ENCODE results near the gene GUCA1A. TPM values are rescaled to one million over a fixed set of nuclear protein-coding genes. Genes with fewer than 3 reads are reported as not detected.
A peak's percentile ranks its signal among the peaks of the same experiment; 100 is the strongest.
"Not testable (repeated sequence)": the region's sequence is repeated elsewhere in the genome, so short reads cannot be mapped to it uniquely, and the experiment has no call there.

GUCA1A gene
- polyA plus RNA-seq, 4 donors: 0.19 to 0.29 TPM; not detected in 2

DNA sequence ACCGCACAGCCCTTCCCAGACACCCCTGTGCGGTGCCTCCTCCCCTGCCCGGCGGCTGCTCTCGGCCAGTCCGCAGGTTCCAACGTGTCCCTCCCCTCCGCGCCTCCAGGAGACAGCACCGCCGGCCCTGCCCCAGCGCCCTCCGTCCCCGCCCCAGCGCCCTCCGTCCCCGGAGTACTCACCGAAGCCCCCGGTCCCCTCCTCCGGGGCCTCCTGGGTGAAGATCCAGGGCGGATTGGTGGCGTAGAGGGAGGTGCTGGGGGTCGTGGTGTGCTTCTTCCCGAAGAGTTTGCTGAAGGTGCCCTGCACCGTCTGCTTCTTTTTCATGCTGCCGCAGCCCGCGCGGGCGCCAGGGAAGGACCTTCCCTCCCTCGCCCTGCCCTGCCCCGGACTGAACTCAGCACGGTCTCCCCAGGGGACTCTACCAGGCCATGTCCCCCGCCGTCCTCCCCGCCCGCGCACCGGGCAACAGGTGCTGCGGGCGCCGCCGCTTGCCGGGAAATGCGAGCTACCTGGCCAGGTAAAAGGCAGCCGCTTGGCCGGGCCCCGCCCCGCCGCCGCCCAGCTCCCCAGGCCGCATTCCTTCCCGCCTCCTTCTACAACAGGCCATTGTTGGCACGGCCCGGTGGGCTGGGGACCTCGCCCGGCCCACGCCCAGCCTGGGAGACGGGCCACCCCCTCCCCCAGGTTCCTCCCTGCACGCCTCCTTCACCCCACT lies 30.9 kb upstream of the GUCA1A start, which contains the start of gene C6orf132:
Gene C6orf132 (minus strand): TSS at position 503 of the 718 bp plus-strand sequence. CDS start 176 bp downstream, at position 327.
- DNase-seq (ENCODE audit: low read depth in 4 of 4, low spot score in 3 of 4): no peak

DNA sequence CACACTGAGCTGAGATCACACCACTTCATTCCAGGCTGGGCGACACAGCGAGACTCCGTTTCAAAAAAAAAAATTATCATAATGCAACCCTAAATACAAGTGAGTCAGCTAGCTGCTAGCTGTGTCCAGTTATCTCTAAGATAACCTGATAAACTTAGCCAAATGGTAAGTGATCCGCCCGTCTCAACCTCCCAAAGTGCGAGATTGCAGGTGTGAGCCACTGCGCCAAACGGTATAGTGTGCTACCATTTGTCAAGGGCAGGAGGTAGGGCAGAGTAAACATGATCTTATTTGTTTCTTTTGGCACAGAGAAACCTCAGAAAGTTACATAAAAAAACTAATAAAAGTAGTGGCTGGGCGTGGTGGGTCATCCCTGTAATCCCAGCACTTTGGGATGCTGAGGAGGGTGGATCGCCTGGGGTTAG lies 26.0 kb upstream of the GUCA1A start:
- no peak for DNase-seq (ENCODE audit: low read depth in 4 of 4, low spot score in 3 of 4)

DNA sequence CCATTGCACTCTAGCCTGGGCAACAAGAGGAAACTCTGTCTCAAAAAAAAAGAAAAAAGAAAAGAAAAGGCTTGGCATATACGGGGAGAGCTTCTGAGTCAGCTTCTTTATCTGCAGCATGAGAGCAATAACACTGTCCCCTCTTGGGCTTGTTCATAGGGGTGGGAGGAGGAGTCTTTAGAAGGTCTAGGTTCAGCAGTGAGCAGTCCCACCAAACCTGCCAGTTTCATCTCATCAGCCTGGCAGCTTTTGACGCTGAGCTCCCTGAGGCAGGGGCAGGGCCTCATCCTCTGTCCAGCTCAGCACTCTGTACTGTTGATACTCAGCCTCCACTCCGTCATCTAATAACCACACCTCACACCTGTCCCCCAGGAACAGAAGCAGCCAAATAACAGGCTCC lies 25.1 kb upstream of the GUCA1A start:
- DNase-seq (ENCODE audit: low read depth in 4 of 4, low spot score in 3 of 4): no peak

DNA sequence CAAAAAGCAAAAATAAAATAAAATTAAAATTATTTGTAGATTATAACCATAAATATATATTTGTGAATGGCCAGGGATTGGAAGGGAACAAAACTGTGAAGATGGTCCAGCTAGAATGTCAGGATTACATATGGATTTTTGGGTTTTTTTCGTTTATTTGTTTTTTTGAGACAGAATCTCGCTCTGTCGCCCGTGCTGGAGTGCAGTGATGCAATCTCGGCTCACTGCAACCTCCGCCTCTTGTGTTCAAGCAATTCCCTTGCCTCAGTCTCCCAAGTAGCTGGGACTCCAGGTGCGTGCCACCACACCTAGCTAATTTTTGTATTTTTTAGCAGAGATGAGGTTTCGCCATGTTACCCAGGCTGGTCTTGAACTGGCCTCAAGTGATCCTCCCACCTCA lies 22.9 kb upstream of the GUCA1A start:
- DNase-seq (ENCODE audit: low read depth in 4 of 4, low spot score in 3 of 4): no peak

DNA sequence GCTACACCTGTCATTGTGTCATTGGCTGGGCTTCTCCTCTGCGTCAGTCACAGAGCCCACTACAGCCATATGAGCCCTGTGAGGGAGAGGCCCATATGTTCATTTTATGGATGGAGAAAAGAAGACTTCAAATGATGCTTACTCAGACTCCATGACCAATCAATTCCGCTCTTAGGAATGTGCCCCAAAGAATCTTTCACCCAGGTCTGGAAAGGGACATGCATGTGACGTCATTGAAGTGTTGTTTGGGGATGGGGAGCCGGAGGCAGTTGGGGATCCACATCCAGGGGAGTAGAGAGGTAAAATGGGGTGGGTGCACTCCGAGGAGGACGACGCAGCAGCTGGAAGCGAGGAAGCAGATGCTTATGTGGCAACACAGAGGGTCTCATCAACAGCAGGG lies 21.1 kb upstream of the GUCA1A start:
- DNase-seq (ENCODE audit: low read depth in 4 of 4, low spot score in 3 of 4): no peak

DNA sequence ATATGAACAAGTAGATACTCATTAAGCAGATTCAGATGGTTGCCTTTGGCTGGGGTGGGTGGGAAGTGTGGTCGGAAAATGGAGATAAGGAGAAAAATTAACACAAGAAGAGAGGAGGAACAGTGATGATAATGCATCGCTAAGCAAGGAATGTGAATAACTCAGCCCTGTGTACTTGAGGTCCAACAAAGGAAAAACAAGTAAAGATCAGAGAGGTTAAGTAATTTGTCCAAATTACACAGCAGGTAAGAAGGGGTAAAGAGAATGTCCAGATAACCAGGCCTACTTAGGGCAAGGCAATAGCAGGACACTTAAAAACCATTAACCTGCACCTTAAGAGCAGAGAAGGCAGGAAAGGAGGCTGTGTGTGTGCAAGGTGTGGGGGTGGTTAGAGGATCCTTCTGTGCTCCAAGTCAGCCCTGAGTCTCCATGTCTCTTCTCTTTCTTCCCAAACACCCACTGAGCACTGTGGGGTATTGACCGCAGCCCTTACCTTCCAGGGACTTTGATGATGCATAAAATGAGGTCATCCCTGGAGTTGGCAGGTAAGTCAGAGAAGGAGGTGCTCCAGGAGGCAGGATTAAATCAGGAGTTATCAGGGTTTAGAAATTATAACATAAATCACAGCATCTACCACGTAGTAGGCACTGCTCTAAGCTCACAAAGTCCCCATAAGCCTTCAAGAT lies 20.5 kb upstream of the GUCA1A start:
- DNase-seq (ENCODE audit: low read depth in 4 of 4, low spot score in 3 of 4): not testable (repeated sequence)

DNA sequence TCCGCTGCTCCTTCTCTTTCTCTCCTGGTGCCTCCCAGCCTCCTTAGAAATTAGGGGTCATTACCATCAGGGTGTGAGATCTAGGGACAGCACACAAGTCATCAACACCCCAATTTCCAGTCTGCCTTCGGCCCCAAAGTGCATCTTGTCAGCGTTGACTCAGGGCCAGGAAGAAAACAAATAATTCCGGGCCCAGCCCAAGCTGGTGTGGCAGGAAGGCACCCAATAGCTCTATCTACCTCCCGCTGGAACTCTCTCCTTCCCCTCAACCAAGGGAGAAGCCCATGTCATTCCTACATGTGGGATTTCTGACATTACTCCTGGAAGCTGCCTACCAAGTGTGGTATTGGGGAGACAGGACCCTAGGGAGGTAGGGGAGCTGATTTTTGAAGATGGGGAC lies 19.2 kb upstream of the GUCA1A start:
- no peak for DNase-seq (ENCODE audit: low read depth in 4 of 4, low spot score in 3 of 4)

DNA sequence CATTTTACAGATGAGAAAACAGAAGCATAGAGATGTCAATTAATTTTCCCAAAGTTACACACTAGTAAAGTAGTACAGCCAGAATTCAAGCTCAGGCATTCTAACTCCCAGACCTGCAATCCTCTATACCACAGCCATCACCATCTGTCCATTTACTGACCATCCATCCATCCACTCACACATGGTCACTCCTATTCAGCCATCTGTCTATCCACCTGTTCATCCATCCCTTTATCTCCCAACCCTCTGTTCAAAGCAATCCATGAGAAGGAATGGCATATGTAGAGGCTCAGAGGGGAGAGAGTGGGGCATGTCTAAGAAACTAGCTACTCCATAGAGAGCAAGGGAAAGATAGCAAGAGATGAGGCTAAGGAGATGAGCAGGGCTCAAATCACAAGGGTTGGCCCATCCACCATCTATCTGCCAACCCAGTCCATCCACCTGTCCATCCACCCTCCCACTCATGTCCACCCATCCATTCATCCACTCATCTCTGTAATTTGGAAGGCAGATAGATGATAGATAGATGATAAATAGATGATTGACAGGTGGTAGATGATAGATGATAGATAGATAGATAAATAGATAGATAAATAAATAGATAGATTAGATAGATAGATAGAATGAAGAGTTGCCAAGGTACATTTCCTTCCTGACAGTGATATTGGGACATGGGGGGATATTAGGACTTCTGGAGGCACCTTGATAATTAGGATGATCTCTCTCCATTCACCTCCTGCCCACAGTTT lies 18.5 kb upstream of the GUCA1A start:
- DNase-seq (ENCODE audit: low read depth in 4 of 4, low spot score in 3 of 4): no peak

DNA sequence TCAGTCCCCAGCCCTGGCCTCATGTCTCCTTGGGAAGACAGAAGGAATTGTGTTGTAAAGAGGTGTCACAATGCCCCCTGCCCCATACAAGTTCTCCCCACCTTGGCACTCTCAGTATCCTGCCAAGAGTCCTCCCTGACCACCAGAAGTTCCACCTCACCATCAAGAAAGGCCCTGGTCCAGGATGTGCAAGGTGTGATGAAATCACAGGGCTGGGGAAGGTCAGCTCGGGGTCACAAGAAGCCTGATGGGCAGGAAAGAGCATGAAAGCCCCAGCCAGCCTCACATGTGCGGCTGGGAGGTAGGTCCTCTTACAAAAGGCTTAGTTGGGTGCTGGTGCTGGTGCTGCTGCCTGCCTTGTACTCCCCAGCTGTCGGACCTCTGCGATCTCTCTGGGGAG lies 17.9 kb upstream of the GUCA1A start:
- DNase-seq (ENCODE audit: low read depth in 4 of 4, low spot score in 3 of 4): no peak

DNA sequence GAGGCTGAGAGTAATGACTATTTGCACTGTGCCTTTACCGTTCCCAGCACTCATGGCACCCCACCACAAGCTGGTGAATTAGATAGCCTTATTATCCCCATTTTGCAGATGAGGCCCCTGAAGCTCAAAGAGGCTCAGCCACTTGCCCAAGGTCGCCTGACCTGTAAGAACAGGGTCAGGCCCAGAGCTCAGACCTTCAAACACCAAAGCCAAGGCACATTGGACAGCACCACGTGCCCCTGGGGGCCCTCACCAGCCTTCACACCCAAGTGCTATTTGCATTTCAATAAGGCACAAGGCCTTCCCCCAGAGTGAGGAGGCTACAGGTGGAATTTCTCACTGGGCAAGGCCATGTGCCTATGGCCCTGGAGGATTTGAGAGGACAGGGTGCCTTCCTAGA lies 16.5 kb upstream of the GUCA1A start:
- no peak for DNase-seq (ENCODE audit: low read depth in 4 of 4, low spot score in 3 of 4)

DNA sequence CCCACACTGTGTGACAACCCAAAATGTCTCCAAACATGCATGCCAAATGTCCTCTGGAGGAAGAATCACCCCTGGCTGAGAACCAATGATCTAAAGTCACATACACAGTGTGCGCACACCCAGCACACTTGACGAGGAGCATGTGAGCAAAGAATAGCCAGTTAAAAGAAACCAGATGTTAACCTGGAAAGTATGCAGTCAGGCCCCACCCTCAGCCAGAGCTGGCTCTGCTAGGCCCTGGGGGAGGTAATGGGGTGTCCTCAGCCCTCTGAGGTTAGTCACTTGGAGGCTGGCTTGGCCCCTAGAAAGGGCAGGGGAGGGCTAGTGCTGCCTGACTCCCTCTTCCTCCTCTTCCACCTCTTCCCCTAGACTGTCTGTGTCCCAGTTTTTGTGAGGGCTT lies 15.2 kb upstream of the GUCA1A start:
- DNase-seq (ENCODE audit: low read depth in 4 of 4, low spot score in 3 of 4): no peak

DNA sequence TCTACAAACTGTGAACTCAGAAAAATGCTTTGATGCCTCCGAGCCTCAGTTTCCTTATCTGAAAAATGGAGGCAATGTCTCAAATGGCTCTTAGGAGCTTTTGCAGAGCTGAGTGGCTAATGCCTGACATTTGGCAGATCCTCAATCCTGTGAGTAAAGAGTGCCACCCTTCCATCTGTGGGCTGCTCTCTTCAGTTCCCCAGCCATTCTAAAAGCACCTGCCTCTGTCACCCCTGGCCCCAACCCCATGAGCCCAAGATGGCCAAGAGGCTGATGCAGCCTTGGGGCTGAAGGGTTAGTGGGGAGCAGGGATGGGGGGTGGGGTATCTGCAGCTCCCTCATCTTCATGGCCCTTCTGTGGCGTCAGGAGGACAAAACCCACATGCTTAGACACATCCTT lies 14.5 kb upstream of the GUCA1A start:
- no peak for DNase-seq (ENCODE audit: low read depth in 4 of 4, low spot score in 3 of 4)

DNA sequence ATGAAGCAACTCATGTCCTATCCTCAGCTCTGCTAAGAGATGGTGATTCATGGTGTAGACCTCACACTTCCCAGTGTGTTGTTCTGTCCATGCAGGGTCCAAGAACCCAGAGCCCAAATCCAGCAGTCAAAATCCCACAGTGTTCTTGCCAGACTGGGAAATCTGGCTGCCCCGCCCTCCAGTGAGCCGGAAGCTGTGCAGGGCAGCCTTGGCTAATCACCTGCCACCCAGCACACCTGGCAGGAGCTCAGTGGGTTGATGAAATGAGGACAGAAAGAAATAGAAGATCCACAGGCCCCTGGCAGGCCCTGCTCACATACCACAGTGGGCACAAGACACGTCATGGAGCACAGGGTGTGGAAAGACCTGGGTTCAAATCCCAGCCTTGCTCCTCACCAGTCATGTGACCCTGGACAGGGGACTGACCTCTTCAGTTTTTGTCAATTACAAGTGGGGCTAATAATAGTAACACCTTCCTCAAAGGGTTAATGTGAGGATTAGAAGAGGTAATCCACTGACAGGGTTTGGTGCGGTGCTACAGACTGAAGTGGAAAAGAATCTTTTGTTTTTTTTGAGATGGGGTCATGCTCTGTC lies 13.6 kb upstream of the GUCA1A start:
- DNase-seq (ENCODE audit: low read depth in 4 of 4, low spot score in 3 of 4): no peak

DNA sequence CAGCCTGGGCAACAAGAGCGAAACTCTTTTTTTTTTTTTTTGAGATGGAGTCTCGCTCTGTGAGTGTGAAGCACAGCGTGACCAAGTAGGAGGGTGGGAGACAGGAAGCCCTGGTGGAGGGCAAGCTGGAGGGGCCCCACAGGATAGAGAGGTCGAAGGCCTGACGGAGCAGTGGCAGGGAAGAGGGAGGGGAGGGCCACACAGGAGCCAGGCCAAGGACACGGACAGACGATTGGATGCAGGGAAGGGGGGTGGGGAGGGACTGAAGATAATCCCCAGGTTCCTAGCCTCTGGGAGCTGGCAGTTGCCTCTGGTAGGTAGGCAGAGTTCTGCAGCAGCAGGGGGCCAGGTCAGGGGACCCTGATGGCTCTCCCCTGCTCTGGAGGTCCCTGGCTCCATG lies 10.8 kb upstream of the GUCA1A start:
- no peak for DNase-seq (ENCODE audit: low read depth in 4 of 4, low spot score in 3 of 4)

DNA sequence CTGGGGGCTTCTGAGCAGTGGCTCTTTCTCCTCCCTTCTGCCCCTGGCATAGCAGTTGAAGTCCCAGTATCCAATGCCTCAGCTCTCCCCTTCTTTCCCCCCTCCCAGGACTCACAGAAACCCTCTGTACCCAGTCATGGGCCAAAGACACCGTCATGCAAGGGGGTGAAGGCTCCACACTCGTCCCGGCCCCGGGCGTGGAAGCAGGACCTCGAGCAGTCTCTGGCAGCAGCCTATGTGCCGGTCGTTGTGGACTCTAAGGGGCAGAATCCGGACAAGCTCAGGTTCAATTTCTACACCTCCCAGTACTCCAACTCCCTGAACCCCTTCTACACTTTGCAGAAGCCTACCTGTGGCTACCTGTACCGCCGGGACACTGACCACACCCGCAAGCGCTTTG lies 10.4 kb upstream of the GUCA1A start:
- no peak for DNase-seq (ENCODE audit: low read depth in 4 of 4, low spot score in 3 of 4)

DNA sequence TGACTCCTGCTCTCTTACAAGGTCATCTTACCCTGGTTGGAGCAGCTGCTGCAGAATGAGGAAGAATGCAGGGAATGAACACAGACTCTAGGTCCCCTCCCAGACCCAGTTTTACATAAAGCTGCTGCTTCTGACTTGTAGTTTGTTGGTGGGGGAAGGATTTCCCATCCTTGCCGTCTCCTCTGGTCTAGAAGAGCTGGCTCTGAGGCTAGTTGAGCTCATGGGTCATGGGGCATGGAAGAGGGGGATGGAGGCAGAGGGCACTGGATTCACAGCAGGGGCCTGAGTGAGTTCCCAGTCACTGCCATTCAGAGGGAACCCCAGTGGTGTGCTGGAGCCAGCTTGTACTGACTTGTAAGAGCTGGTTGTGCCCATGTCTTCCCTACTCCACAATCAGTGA lies 9.2 kb upstream of the GUCA1A start:
- DNase-seq (ENCODE audit: low read depth in 4 of 4, low spot score in 3 of 4): no peak

DNA sequence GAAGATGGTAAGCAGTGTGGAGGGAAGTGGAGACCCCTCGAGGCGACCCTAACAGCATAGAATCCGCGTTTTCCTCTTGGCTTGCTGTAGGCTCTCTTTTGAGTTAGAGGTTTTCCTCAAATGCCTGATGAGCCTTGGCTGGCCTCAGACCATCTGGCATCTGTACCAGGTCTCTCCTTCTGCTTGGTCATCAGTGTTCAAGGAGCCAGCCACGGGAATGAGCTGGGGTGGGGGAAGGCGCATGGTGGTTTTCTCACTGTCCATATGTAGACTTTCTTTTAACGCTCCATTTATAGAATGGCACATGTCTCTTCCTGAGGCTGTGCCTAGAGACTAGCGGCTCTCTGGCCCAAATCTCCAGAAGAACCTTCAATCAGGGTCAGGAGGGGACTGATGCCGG lies 8.1 kb upstream of the GUCA1A start:
- no peak for DNase-seq (ENCODE audit: low read depth in 4 of 4, low spot score in 3 of 4)

DNA sequence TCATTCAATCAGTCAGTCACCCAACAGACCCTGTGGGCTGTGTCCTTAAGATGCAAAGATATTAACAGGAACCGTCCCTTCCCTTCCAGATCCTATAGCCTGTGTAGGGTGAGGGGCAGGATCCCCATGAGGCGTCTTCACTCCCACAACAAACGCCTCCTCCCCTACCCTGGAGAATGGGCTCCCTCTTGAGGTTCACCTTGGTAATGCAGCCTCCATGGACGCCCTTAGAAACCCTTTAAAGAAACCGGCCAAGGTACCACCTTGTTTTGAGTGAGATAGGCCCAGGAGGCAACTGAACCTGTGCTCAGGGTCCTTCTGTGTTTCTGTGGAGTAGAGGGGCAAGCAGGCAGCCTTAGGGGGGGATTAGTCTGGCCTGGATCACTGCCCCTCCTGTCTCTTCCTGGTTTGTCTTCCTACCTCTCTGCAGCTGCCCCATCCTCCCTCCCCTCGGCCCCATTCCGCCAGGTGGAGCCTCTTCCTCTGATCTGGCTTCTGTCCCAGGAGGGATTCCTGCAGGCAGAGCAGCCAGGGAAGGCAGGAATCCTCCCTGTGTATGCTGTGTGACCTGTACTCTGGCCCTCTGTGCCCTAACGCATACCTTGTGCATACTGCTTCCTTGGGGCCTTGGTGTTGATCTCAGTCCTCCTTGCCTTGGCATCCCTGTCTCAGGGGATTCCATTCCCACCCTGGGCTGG lies 6.6 kb upstream of the GUCA1A start:
- DNase-seq (ENCODE audit: low read depth in 4 of 4, low spot score in 3 of 4): peak in 2 of 4 donors; percentile 58 to 73

DNA sequence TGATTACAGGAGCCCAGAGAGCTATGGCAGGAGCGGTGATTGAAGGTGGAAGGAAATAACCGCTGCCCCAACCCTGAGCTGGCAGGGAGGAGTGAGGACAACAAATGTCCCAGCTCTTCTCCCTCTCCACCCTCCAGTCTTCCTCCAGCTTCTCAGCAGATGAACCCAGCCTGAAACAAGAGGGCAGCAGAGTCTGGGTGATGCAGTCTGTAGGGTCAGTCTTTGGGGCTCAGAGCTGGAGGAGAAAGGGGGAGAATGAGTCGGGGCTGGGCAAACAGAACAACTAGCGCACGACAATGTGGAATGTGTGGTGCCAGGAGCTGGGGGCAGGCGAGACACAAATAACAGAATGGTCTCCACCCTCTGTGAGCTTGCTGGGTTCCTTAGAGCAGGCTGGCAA lies 4.5 kb upstream of the GUCA1A start:
- no peak for DNase-seq (ENCODE audit: low read depth in 4 of 4, low spot score in 3 of 4)

DNA sequence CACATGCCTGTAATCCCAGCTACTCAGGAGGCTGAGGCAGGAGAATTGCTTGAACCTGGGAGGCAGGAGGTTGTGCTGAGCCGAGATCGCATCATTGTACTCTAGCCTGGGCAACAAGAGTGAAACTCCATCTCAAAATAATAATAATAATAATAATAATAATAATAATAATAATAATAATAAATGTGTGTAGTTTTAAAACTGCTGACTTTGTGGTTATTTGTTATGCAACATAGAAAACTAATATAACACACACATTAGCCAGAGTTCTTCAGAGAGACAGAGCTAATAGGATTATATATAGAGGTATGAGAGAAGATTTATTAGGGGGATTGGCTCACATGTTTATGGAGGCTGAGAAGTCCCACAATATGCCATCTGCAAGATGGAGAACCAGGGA lies 3.4 kb upstream of the GUCA1A start:
- not testable (repeated sequence) for DNase-seq (ENCODE audit: low read depth in 4 of 4, low spot score in 3 of 4)

All from right renal pelvis (tissue), 4 donors.